ENCODE measurements around the gene CRTC3. TPM values are rescaled to one million over a fixed set of nuclear protein-coding genes. Genes with fewer than 3 reads are reported as not detected.

Gene CRTC3
- total RNA-seq, 1 experiment from 2014 or later, result 31.1 TPM

- no peak for DNase-seq (ENCODE audit: extremely low read depth, low read depth)
Observed at GRCh38 chr15:90691369-90691768, 161.6 kb downstream of the CRTC3 start.

GRCh38 chr15:90691982-90692773, 162.5 kb downstream of the CRTC3 start:
- DNase-seq (ENCODE audit: extremely low read depth, low read depth), result no peak

Other genes with a start within 250 kb of the CRTC3 start
- 0.69 and 1.5 TPM in 2 replicates for gene ZNF774, start 177.6 kb upstream of the CRTC3 start, total RNA-seq (2014; rRNA removed; shearing (Covaris generic))
- 163 and 169 TPM in 2 replicates for gene IQGAP1, start 141.7 kb upstream of the CRTC3 start, total RNA-seq (2014; rRNA removed; shearing (Covaris generic))
- gene BLM, start 187.4 kb downstream of the CRTC3 start, total RNA-seq (2014; rRNA removed; shearing (Covaris generic)), result 9.9 and 10.6 TPM in 2 replicates

Data from NCI-H460 (cell line).